ENCODE data around the gene PCGF5.

GRCh38 chr10:91286572-91286971, 66.1 kb downstream of the PCGF5 start:
- TF ChIP-seq, protein P1, sequence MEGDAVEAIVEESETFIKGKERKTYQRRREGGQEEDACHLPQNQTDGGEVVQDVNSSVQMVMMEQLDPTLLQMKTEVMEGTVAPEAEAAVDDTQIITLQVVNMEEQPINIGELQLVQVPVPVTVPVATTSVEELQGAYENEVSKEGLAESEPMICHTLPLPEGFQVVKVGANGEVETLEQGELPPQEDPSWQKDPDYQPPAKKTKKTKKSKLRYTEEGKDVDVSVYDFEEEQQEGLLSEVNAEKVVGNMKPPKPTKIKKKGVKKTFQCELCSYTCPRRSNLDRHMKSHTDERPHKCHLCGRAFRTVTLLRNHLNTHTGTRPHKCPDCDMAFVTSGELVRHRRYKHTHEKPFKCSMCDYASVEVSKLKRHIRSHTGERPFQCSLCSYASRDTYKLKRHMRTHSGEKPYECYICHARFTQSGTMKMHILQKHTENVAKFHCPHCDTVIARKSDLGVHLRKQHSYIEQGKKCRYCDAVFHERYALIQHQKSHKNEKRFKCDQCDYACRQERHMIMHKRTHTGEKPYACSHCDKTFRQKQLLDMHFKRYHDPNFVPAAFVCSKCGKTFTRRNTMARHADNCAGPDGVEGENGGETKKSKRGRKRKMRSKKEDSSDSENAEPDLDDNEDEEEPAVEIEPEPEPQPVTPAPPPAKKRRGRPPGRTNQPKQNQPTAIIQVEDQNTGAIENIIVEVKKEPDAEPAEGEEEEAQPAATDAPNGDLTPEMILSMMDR (IDR thresholded peaks at IDR 0.05; ENCODE audit: insufficient read depth, low read length): no peak
- TF ChIP-seq GABPA (IDR thresholded peaks at IDR 0.05; ENCODE audit: low read depth) (no peak), POLR2AphosphoS5 (IDR thresholded peaks at IDR 0.05; ENCODE audit: low read depth) (no peak), REST (IDR thresholded peaks at IDR 0.05; ENCODE audit: insufficient replicate concordance, low read depth) (no peak)

Measured in HL-60 (cell line).